NK-92 (cell line): ENCODE data around the gene ELAVL1.
"Not testable (repeated sequence)": the region's sequence is repeated elsewhere in the genome, so short reads cannot be mapped to it uniquely, and the experiment has no call there.

ENCODE experiments used
- DNase-seq: peaks from one replicate; lab custom pipeline; 2025; ENCODE audit not compliant: unreplicated experiment; lab: John Stamatoyannopoulos, UW

Gene ELAVL1

DNA sequence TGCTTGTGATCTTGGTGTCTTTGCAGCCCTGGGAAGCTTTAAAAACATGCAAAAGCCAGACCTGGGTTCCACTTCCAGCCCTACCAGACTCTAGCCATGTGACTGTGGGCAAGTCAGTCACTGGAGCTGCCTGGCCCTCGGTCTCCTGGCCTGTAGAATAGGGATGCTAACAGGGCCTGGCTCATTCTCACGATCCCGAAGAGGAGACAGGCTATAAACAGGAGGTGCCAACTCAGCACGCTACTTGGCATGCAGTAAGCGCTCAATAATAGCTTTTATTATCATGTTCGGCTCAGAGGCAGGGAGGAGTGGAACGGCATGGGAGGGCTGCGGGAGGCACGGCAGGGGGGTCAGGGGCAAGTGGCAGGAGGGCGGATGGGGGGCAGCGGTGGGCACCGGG lies 81.2 kb downstream of the ELAVL1 start:
- no peak for DNase-seq

DNA sequence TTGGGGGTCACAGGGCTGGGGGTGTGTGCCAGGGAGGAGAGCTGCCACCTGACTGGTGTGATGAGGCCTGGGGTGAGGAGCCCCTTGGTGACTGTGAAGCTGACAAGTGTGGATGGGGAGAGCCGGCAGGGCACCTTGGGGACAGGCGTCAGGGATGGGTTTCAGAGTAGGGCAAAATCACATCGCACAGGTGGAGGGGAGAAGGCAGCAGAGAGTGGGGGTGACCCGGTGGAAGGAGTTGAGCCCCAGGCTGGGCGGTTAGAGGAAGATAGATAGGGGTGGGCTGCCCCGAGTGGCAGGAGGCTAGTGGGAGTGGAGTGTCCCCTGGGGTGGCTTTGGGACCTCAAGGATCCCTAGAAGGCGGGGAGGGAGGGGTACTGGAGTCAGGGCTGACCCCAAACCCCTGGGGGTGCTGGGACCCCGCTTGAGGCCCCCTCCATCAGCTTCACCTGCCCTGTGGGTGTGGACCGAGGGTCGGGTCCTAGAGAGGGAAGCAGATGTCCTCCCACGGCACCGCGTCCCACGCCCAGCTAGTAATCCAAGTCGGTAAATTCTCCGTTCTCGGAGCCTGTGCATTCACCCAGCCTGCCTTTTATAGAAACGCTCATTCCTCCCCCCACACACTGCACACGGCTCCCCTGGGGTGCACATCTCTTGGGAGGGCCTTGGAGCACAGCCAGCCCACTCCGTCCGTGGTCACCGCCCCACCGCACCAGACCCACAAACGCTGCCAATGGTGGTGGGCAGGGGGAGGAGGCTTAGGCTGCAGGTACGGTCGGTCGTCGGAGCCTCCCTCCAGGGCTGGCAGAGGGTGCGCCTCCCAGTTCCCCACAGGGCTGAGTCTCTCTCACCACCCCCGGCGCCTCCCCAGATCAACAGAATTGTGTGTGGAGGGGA lies 81.9 kb downstream of the ELAVL1 start:
- no peak for DNase-seq

DNA sequence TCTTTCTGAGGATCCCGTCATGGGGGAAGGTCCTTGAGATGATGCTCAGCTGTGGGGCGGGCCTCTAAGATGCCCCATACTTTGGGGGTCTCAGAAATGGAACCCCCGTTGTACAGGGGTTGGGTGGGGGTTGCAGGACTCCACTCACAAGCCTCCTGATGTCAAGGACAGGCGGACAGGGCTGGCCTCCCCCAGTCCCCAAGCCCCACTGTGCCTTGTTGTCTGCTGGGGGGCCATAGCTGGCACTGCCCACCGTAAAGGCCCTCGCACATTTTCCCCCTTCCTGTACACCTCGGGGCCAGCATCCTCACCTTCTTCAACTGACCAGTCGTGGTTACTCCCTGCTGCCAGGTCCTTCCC lies 82.6 kb downstream of the ELAVL1 start:
- no peak for DNase-seq

DNA sequence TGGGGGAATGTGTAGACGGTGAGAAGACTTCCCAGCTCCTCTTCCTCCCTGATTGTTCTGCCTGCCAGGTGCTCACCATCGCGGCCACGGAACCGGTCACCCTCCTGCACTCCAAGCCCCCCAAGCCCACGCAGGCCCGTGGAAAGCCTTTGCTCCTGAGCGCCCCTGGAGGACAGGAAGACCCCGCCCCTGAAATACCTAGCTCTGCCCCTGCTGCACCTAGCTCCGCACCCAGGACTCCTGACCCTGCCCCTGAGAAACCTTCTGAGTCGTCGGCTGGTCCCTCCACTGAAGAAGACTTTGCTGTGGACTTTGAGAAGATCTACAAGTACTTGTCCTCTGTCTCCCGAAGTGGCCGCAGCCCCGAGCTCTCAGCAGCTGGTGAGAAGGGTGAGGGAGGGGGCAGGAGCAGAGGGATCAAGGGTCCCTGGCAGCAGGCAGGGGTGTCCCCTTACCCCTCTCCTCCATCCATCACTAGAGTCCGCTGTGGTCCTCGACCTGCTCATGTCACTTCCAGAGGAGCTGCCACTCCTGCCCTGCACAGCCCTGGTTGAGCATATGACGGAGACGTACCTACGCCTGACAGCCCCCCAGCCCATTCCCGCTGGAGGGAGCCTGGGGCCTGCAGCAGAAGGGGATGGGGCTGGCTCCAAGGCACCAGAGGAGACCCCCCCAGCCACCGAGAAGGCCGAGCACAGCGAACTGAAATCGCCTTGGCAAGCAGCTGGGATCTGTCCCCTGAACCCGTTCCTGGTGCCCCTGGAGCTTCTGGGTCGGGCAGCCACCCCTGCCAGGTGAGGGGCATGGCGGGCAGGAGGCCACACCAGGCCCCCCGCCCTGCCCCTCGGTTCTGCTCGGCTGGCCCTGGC lies 83.2 kb downstream of the ELAVL1 start:
- DNase-seq, result no peak

DNA sequence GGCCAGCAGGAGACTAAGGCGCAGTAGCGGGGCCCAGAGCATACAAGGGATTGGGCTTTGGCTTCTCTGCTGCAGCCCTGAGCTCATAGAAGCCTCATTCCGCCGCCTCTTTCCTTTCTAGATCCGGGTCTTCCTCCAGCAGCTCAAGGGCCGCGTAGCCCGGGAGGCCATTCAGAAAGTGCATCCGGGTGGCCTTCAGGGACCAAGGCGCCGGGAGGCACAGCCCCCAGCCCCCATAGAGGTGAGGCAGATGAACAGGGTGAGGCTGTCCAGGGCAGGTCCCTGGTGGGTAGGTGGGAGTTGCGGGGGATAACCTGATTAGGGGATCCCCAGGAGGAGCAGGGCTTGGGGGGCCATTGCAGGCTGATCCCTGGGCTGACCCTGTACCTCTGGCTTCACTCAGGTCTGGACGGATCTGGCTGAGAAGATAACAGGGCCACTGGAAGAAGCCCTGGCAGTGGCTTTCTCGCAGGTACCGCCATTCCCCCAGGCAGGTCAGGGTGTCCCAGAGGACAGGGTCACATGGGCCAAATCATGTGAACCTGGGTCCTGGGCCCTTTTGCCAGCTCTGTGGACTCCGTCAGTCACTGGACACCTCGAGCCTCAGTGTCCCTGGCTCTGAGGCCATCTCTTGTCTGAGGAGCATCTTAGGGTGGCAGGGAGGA lies 84.0 kb downstream of the ELAVL1 start:
- no peak for DNase-seq

DNA sequence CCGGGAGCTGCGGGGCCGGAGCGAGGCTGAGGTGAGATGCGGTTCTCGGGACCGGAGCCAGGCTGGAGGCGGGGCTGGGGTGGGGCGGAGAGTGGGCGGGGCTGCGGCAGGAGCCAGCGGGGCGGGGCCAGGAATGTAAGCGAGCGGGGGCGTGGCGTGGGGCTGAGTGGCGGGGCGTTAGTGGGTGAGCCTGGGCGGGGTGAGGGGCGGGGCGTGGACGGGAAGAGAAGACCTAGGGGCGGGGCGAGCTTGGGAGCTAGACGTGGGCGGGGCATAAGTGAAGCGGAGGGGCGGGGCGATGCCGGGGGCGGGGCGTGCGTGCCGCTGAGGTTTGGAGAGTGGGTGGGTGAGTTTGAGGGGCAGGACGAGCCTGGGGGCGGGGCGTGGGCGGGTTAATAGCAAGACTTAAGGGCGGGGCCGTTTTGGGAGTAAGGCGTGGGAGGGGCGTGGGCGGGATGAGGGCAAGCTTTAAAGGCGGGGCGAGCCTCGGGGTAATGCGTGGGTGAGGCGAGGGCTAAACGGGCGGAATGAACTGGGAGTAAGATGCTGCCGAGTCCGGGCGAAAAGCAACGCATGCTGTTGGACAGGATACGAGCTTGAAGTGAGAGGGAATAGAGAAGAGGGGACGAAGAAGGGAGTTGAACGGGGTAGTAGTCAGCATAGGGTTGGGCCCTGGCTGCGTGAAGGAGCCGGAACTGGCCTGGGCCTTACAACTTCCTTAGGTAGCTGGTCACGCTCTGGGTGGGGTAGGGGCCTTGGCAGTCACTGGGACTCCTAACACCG lies 84.7 kb downstream of the ELAVL1 start:
- peak; percentile 98 for DNase-seq

DNA sequence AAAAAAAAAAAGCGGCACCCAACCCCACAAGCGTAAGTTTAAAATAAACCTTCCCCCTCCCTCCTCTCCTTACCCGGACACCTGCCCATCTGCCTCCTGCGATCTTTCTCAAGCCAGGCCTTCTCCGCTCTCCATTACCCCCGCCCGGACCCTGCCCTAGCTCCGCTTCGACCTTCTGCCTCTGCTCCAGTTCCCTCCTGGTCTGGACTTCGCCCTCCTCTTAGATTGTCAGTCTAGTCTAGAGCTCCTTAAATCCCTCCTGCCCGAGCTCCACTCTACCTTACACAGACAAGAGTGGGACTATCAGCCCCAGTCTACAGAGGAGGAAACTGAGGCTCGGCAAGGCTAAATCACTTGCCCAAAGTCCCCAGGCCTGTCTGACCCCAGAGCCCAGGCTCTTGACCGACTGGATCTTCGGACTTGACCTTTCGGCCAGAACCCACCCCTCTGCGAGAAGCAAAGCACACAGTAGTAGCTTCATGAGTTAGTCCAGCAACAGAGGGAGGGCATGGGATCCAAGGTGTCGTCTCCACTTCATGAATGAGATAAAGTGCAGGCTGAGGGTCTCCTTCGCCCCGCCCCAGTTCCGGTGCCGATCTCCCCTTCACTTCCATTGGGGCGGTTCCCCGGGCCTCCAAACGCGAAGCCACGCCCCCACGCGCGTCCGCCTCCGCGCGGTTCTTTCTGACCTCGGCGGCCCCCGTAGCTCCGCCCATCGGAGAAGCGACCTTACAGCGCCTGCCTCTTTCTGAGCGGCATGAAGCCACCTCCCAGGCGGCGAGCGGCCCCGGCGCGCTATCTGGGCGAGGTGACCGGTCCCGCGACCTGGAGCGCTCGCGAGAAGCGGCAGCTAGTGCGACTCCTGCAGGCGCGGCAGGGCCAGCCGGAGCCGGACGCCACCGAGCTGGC lies 85.6 kb downstream of the ELAVL1 start, which contains the start of gene SNAPC2:
Gene SNAPC2, plus strand, starts transcription at position 729 of the 909 bp plus-strand sequence. Its CDS starts 29 bp downstream, at position 758.
- peak; percentile 56 for DNase-seq

DNA sequence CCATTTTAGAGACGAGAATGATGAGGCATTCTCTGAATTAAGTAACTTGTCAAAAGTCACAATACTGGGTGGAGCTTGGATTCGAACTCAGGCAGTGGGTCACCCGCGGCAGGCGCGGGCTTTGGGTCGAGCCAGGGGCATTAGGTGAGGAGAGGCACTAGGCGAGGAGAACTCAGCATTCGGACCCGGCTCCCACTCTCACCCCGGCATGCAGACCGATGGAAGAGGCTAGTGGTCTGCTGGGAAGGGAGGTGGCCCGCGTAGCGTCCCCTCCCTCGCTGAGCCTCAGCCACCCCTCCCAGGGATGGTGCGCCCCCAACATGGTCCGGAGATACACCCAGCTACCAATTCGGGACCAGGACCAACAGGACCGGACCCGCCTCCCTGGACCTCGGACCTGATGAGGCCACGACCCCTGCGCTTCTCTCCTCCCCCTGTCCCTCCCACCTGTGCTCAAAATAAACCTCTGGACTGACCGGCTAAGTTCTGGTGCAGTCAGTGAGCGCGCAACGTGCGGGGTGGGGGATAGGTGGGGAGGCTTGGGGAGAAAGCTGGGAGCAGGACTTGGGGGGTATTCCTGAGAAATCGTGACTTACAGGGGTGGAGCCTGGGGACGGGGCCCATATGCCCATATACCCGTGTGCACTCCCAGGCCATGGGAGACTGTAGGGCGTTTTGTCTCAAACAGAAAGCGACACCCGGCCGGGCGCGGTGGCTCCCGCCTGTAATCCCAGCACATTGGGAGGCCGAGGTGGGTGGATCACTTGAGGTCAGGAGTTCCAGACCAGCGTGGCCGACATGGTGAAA lies 86.6 kb downstream of the ELAVL1 start:
- DNase-seq, result no peak

DNA sequence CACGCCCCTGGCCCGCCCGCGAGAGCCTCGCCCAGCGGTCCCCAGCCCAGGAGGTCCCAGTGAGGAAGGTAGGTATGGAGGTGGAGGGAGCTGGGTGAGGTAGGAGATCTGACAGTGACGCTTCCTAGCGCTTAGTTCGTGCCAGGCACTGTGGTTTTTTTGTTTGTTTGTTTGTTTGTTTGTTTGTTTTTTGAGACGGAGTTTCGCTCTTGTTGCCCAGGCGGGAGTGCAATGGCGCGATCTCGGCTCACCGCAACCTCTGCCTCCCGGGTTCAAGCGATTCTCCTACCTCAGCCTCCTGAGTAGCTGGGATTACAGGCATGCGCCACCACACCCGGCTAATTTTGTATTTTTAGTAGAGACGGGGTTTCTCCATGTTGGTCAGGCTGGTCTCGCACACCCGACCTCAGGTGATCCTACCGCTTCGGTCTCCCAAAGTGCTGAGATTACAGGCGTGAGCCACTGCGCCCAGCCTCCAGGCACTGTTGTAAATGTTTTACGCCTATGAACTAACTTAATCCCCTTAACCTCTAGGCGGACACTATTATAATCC lies 87.3 kb downstream of the ELAVL1 start:
- DNase-seq, result not testable (repeated sequence)

DNA sequence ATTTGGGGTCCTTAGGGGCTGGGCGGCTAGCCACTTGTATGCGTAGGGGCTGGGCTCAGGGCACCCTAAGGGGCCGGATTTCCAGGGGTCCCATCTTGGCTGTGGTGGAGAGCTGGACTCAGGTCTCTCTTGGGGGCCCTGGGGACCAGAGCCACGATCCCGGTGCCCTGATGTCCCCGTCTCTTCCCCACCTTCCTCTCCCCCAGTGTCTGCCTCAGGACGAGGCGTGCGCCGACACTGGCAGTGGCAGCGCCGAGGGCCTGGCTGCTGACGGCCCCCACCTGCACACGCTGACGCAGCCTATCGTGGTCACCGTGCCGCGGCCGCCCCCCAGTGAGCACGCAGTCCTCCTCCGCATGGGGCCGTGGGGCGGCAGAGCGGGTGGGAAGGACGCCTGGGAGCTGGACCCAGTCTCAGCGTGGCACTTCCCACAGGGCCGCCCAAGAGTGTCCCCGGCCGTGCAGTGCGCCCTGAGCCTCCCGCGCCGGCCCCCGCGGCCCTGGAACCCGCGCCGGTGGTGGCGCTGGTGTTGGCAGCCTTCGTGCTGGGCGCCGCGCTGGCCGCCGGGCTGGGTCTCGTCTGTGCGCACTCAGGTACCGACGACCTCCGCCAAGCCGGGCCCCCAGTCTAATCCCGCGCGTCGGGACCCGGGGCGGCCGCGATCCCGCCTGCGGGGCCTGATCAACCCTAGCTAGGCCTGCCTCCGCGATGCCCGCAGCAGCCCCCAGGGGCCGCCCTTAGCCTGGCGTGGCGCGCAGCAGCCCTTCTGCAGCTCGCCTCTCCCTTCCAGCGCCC lies 88.0 kb downstream of the ELAVL1 start:
- no peak for DNase-seq

DNA sequence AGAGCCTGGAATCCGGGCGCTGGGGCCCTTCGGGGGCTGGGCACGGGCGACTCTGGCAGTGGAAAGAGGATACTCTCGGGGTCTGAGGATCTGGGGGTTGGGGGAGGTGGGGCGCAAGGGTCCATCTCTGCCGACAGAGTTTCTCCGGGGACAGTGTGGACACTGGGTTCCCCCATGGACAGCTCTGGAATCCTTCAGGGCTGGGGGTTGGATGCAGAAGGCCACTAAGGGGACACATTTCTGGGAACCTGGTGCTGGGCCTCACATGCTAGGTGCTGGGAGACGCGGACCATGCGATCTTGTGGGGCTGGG lies 88.5 kb downstream of the ELAVL1 start:
- no peak for DNase-seq

DNA sequence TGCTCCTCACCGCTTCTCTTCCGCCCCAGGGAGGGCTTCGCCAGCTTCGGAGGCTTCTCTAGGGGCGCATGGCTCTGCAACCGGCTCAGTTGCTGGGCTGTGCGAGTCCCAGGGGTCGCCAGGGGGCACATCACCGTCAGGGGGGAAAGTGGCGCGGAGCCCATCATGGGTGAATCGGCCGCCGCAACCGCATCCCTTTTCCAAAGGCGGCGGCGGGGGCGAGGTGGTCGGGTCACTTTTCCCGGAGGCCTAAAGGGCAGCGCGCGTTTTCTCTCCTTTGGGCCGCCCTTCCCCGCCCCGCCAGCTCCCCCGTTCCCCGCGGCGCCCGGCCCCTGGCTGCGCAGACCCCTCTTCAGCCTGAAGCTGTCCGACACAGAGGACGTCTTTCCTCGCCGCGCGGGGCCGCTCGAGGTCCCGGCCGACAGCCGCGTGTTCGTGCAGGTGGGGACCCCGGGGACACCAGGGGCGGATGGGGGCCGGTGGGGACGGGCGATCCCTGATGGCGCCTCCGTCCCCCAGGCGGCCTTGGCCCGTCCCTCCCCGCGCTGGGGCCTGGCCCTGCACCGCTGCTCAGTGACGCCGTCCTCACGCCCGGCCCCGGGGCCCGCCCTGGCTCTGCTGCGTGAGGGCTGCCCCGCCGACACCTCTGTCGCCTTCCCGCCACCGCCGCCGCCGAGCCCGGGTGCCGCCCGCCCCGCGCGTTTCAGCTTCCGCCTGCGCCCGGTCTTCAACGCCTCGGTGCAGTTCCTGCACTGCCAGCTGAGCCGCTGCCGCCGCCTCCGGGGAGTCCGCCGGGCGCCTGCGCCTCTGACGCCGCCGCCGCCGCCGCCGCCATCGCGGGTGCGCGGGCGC lies 89.1 kb downstream of the ELAVL1 start:
- no peak for DNase-seq

DNA sequence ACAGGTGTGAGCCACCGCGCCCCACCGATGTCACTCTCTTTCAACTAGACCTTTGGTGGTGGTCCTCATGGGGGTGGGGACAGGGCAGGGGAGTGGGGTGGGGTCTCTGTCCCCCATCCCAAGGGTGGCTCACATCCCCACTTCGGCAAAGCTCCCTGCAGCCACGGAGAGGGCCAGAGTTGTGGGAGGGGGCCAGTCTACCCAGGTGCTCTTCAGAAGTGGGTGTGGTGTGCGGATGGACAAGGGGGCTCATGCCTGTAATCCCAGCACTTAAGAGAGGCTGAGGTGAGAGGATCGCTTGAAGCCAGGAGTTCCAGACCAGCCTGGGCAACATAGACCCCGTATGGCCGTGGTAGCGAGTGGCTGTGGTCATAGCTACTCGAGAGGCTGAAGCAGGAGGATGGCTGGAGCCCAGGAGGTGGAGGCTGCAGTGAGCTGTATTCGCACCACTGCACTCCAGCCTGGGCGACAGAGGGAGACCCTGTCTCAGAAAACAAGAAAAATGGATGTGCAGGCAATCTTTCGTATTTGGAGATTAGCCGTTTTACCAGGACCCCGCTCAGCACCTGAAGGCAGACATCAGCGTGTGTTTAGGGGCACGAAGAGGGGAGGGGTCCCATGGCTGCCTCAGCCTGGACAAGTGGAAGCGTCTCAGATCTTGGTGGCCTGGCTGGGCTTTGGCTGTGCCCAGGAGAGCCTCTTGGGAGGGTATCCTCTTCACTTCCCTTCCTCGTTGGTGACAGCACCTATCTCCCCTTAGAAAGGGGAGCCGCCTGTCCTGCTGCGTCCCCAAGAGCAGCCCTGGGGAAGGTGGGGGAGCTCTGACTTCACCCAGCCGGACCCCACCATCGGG lies 90.0 kb downstream of the ELAVL1 start:
- DNase-seq, result no peak

DNA sequence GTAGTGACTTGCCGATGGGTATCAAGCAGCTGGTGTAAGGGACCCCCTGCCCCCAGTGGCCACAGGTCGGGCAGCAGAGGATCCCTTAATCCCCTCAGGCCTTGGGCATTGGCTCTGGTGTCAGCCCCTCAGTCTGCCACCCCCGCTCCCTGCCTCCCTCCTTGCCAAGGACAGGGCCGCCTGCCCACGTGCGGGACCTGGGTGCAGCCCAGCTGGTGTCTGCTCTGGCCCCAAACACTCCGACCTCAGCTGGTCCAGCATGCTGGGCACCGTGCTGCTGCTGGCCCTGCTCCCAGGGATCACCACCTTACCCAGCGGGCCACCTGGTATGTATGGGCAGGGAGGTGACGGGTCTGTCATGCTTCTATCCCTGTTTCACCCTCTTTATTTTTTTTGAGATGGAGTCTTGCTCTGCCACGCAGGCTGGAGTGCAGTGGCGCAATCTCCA lies 90.8 kb downstream of the ELAVL1 start, which contains the start of gene TGFBR3L:
Gene TGFBR3L, plus strand, starts transcription at position 233 of the 448 bp plus-strand sequence.
- DNase-seq, result no peak

DNA sequence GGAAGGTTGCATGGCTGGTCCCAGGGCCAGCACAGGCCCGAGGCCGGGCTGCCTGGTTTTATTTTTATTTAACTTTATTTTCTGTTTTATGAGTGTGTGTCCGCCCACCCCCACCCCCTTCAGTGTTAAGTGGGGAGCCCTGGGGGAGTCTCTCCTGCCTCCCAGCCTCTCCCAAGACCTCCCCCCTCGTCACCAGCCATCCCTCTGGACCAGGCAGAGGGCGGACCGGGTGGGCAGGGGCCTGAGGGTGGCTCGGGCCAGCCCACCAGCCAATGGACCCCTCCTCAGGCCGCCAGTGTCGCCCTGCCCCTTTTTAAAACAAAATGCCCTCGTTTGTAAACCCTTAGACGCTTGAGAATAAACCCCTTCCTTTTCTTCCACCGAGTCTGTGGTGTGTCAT lies 91.3 kb downstream of the ELAVL1 start:
- no peak for DNase-seq

DNA sequence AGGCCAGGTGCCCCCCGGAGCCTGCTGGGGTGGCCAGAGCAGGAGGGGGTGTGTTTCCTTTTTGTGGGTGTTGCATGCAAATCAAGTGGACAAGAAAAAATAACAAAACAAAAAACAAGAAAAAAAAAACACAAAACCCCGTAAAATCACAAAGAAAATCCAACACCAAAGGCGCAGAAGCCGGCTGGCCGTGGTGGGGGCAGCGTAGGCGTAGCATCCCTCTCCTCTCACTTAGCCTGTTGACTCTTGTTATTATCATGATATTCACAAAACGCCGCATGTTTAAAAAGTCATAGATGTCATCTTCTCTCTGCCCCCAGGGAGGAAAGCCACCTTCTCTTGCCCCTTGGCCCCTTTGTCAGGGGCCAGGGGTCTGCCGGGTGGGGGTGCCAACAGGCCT lies 91.8 kb downstream of the ELAVL1 start:
- no peak for DNase-seq
